Left lung (tissue), 10 donors: ENCODE results near the gene TDRKH. TPM values are rescaled to one million over a fixed set of nuclear protein-coding genes. Genes with fewer than 3 reads are reported as not detected.

Experiments used
- ATAC-seq: fragments of 200-7000 bp; cut with Tn5 transposase; one replicate; pipeline ENCODE4 v1.9.1; 2020; ENCODE audit warnings: moderate library complexity
- DNase-seq, 4 donors: peaks; one replicate each; pipeline ENCODE4 v3.0.0-alpha.2; 2013 to 2020
- H3K27ac ChIP-seq, 2 donors: fragments of 200-600 bp; sonication (generic) in 1 of 2; one replicate each; pipeline versions ENCODE4 v1.5.0 to v1.8.0; 2020 to 2021
- H3K27me3 ChIP-seq, 2 donors: fragments of 200-600 bp; sonication (generic) in 1 of 2; one replicate each; pipeline versions ENCODE4 v1.5.0 to v1.8.0; 2020 to 2021
- H3K36me3 ChIP-seq, 2 donors: fragments of 200-600 bp; sonication (generic) in 1 of 2; one replicate each; pipeline versions ENCODE4 v1.5.0 to v1.8.0; 2020 to 2021
- H3K4me1 ChIP-seq, 2 donors: fragments of 200-600 bp; one replicate each; pipeline ENCODE4 v1.8.0; 2021
- H3K4me3 ChIP-seq, 2 donors: fragments of 200-600 bp; sonication (generic) in 1 of 2; one replicate each; pipeline versions ENCODE4 v1.5.0 to v1.8.0; 2020 to 2021; ENCODE audit warnings: mild to moderate bottlenecking in 1 of 2
- H3K9me3 ChIP-seq, 2 donors: fragments of 200-600 bp; sonication (generic) in 1 of 2; one replicate each; pipeline versions ENCODE4 v1.5.0 to v1.8.0; 2020 to 2021
- intact Hi-C, 2 donors: fragments of 100-400 bp; cut with DNase I; formaldehyde crosslinking; loops; one replicate each; pipeline versions ENCODE4 v1.11.2 to v1.14.2; 2022
- polyA plus RNA-seq, 6 donors: library from polyadenylated mRNA; unstranded; fragments of 120-200 nt; gene quantifications; one replicate each; pipeline ENCODE4 v1.2.1, GENCODE V29; 2013; ENCODE audit not compliant: insufficient read length in 6 of 6
- total RNA-seq, 2 donors: library from RNA; stranded (reverse); fragmentation: NEBNext Ultra II Directional; extraction: Animal tissue kit (Norgen Biotek cat#: 25700); gene quantifications; one replicate each; pipeline ENCODE4 v1.2.1, GENCODE V29; 2021
- TF ChIP-seq, protein P1 (sequence below), 2 donors: fragments of 200-600 bp; sonication (generic) in 1 of 2; IDR thresholded peaks; one replicate each; pipeline versions ENCODE4 v1.5.0 to v1.8.0; 2021; ENCODE audit warnings: antibody characterized with exemption in 2 of 2
- donor health status: DM: no; HTN: yes; CAD: no.
- donor health status: DM: no; HTN: no; CAD: no.

Gene TDRKH
- total and polyA plus RNA-seq, 8 donors: 10.5 to 13.3 (median 11.7) TPM

DNA sequence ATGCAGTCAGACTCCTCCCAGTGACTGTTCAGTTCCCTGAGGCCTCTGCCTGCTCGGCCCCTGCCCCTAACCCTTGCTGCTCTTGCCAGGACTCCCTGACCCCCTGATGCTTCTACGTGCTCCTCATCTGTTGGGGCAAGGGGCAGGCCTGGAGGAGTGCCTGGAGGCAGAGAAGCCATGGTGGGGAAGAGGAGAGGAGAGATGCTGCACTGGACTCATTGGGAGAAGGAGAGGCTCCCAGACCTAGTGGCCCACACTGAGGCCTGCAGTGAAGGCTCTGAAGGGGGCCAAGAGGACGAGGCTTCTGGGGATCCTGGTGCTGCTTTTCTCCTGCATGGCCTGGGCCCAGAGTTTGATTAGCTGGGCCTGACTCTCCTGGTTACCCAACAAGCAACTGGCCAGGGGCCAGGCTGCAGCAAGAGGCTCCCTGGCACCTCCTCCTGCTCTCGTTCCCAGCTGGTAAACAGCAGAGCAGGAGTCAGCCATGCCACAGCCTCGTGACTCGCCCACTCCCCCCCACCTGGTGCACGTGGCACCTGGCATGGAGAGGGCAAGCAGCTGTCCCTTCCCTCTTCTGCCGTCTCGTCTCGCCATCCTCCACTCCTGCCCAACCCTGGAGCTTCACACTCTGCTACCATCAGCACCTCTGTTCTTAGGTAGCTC lies 42.1 kb upstream of the TDRKH start:
- no peaks in the 10 kb centered on the region for H3K9me3 ChIP-seq
- ATAC-seq (peak; percentile 64), DNase-seq (peak; percentile 53 to 92 (median 88))
- H3K27ac ChIP-seq: peak overlapping the region in 1 of 2 donors; percentile 51
- intact Hi-C loops: no loop called here
- TF ChIP-seq, protein P1, sequence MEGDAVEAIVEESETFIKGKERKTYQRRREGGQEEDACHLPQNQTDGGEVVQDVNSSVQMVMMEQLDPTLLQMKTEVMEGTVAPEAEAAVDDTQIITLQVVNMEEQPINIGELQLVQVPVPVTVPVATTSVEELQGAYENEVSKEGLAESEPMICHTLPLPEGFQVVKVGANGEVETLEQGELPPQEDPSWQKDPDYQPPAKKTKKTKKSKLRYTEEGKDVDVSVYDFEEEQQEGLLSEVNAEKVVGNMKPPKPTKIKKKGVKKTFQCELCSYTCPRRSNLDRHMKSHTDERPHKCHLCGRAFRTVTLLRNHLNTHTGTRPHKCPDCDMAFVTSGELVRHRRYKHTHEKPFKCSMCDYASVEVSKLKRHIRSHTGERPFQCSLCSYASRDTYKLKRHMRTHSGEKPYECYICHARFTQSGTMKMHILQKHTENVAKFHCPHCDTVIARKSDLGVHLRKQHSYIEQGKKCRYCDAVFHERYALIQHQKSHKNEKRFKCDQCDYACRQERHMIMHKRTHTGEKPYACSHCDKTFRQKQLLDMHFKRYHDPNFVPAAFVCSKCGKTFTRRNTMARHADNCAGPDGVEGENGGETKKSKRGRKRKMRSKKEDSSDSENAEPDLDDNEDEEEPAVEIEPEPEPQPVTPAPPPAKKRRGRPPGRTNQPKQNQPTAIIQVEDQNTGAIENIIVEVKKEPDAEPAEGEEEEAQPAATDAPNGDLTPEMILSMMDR (IDR thresholded peaks at IDR 0.05): no peak
- peaks cover 3 to 63% of the 10 kb centered on the region in 2 donors for H3K4me1 ChIP-seq
- H3K36me3 ChIP-seq: no peaks in the 10 kb centered on the region
- peaks cover 4 to 8% of the 10 kb centered on the region in 2 donors for H3K27me3 ChIP-seq
- H3K4me3 ChIP-seq: no peak overlapping the region

DNA sequence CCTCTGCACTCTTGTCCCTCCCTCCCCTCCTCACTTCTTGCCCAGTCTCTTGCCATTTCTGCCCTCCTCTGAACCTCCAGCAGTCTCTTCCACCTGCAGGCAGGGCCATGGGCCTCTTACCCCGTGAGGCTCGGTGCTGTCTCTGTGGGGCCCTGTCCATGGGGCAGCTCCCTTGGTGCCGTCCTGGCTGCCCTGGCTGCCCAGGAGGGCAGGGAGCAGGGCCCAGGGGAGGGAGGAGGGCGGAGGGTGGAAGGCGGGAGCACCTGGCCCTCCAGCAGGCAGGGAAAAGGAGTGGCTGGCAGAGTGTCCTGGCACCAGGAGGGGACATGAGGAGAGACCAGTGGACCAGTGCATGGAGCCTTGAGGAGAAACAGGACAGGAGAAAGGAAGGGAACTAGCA lies 41.3 kb upstream of the TDRKH start, which contains the start of gene RORC:
RORC (minus strand) TSS at position 198 of the 400 bp plus-strand sequence; CDS start at position 160, 38 bp downstream.
- ATAC-seq: peak; percentile 84
- intact Hi-C loops: no loop called here
- peak within 1 kb of the TSS; percentile 18 to 51 for H3K27ac ChIP-seq

DNA sequence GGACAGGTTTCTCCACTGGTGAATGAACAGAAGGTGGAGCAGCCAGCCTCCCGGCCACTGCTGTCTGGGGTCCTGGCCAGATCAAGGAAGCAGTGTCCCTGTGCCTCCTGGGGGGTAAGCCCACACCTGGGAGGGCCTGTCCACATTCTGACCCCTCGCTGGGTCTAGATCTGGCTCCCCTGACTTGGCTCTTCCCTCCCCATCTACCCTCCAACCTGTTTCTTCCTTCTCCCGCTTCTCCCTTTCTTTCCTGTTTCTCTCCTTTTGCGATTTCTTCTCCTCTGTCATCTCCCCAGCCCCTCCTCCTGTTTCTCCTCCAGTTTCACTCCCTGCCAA lies 40.9 kb upstream of the TDRKH start:
- H3K4me3 ChIP-seq: peak overlapping the region in 1 of 2 donors; percentile 38
- H3K27ac ChIP-seq: peak overlapping the region; percentile 18 to 51
- H3K27me3 ChIP-seq: no peaks in the 10 kb centered on the region
- TF ChIP-seq, protein P1 (IDR thresholded peaks at IDR 0.05): no peak
- no peak for ATAC-seq
- intact Hi-C loops: no loop called here
- DNase-seq: no peak
- no peaks in the 10 kb centered on the region for H3K9me3 ChIP-seq
- H3K4me1 ChIP-seq: peaks cover 3 to 59% of the 10 kb centered on the region in 2 donors
- H3K36me3 ChIP-seq: no peaks in the 10 kb centered on the region

More for the DNA sequence above, 41.3 kb upstream of the TDRKH start, which contains the start of gene RORC:
- TF ChIP-seq, protein P1 (IDR thresholded peaks at IDR 0.05): no peak
- peak in 3 of 4 donors; percentile 45 to 87 (median 72) for DNase-seq
- H3K9me3 ChIP-seq: no peaks in the 10 kb centered on the region
- peak within 1 kb of the TSS in 1 of 2 donors; percentile 38 for H3K4me3 ChIP-seq
- H3K36me3 ChIP-seq: no peaks in the 10 kb centered on the region
- H3K4me1 ChIP-seq: peaks cover 3 to 59% of the 10 kb centered on the region in 2 donors
- no peaks in the 10 kb centered on the region for H3K27me3 ChIP-seq

DNA sequence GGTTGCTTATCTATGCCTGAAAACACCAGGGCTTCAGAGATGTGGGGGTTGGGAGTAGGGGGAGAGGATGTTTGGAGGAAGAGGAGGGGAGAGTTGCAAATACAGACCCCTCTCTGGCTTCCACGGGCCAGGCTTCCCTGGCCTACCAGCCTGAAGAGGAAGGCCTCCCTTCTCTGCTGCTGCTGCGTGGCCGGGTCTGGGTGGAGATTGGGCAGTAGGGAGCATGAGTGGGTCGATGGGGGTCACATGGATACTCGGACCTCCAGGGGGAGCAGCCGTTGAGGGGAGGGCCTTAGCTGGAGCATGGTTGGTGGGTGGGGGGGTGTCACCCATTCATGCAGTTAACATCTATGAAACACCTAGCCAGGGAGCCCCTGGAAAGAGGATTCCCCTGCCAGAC lies 39.8 kb upstream of the TDRKH start:
- intact Hi-C loops: no loop called here
- H3K4me1 ChIP-seq: peaks cover 3 to 57% of the 10 kb centered on the region in 2 donors
- H3K9me3 ChIP-seq: no peaks in the 10 kb centered on the region
- H3K36me3 ChIP-seq: no peaks in the 10 kb centered on the region
- DNase-seq: no peak
- H3K27me3 ChIP-seq: no peaks in the 10 kb centered on the region
- no peak overlapping the region for H3K27ac ChIP-seq
- no peak overlapping the region for H3K4me3 ChIP-seq
- no peak for ATAC-seq
- TF ChIP-seq, protein P1 (IDR thresholded peaks at IDR 0.05): no peak

DNA sequence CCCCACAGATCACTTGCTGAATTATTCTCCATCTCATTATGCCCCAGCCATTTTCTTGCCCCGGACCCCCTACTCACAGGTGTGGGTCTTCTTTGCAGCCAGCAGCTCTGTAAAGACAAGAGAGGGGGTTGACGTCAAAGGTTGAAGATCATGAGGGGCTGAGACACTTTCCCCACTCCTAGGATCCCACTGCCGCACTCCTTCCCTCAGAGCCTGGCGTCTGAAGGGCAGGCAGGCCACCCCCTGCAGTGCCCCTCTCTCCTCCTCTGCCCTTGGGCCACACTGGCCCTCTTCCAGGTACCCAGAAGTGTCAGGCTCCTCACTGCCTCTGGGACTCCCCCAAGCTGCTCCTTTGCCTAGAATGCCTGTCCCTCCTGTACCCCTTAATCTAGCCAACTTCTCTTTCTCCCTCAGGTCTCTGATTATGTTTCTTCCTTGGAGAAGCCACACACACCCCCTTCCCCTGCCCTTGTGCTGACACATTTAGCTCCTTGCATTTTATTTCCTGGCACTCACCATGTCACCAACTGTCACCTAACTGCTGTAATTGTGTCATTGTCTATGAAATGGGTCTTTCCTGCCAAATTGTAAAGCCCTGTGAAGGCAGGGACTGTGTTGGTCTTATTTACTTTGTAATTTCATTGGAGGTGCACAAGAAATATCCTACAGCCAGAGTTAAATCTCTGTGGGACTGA lies 39.2 kb upstream of the TDRKH start:
- no peaks in the 10 kb centered on the region for H3K36me3 ChIP-seq
- DNase-seq (no peak), ATAC-seq (no peak)
- H3K9me3 ChIP-seq: no peaks in the 10 kb centered on the region
- no peaks in the 10 kb centered on the region for H3K27me3 ChIP-seq
- peaks cover 3 to 54% of the 10 kb centered on the region in 2 donors for H3K4me1 ChIP-seq
- intact Hi-C loops: no loop called here
- H3K27ac ChIP-seq: peak overlapping the region in 1 of 2 donors; percentile 8
- TF ChIP-seq, protein P1 (IDR thresholded peaks at IDR 0.05): no peak
- H3K4me3 ChIP-seq: no peak overlapping the region
